Measurements from ENCODE around the gene DARS1. TPM values are rescaled to one million over a fixed set of nuclear protein-coding genes. Genes with fewer than 3 reads are reported as not detected.
"Not testable (repeated sequence)": the region's sequence is repeated elsewhere in the genome, so short reads cannot be mapped to it uniquely, and the experiment has no call there.

Gene DARS1
- total RNA-seq, 1 experiment from 2014 or later: 57.5 TPM

- TF ChIP-seq CTCF (IDR thresholded peaks at IDR 0.05; ENCODE audit: unreplicated experiment): no peak
- H3K27me3 Mint-ChIP-seq (ENCODE audit: unreplicated experiment): no peaks in the 10 kb centered on the region
- no peaks in the 10 kb centered on the region for H3K4me1 Mint-ChIP-seq (ENCODE audit: low read depth, unreplicated experiment)
- CTCF ChIA-PET: interaction anchor here (0.5 kb wide), 1 partner anchor 97 kb away, joined by 4 read pairs; no protein-coding TSS in a partner anchor
- BruUV-seq (replicated peaks): no TSS peak
- H3K4me3 Mint-ChIP-seq (ENCODE audit: low read depth, unreplicated experiment): no peak overlapping the region
- H3K36me3 Mint-ChIP-seq (ENCODE audit: insufficient read depth, unreplicated experiment): peaks cover 4% of the 10 kb centered on the region
- intact Hi-C loops (cut with micrococcal nuclease; ENCODE audit: unreplicated experiment): no loop called here
- no peak overlapping the region for H3K27ac Mint-ChIP-seq (ENCODE audit: unreplicated experiment)
- no peaks in the 10 kb centered on the region for H3K9me3 Mint-ChIP-seq (ENCODE audit: low read depth, unreplicated experiment)
- DNase-seq: no peak
These were observed 103.0 kb downstream of the DARS1 start for GRCh38 chr2:135882415-135882814.

- CTCF ChIA-PET; H3K27me3 Mint-ChIP-seq (ENCODE audit: unreplicated experiment); intact Hi-C loops (cut with micrococcal nuclease; ENCODE audit: unreplicated experiment); BruUV-seq (replicated peaks); DNase-seq; H3K9me3 Mint-ChIP-seq (ENCODE audit: low read depth, unreplicated experiment): not testable (repeated sequence)
- Mint-ChIP-seq H3K4me3 (ENCODE audit: low read depth, unreplicated experiment) (peak overlapping the region; percentile 90), H3K36me3 (ENCODE audit: insufficient read depth, unreplicated experiment) (peaks cover 28% of the 10 kb centered on the region), H3K4me1 (ENCODE audit: low read depth, unreplicated experiment) (peaks cover 32% of the 10 kb centered on the region), H3K27ac (ENCODE audit: unreplicated experiment) (peak overlapping the region; percentile 90)
These were observed 108.7 kb downstream of the DARS1 start for GRCh38 chr2:135876770-135877169.

GRCh38 chr2:135876066-135876711, 109.2 kb downstream of the DARS1 start, which contains the start of gene MCM6:
TSS of gene MCM6 (minus strand) at chr2:135876443. CDS start at chr2:135876365, 78 bp downstream.
- H3K4me3 Mint-ChIP-seq (ENCODE audit: low read depth, unreplicated experiment): peak within 1 kb of the TSS; percentile 90
- H3K4me1 Mint-ChIP-seq (ENCODE audit: low read depth, unreplicated experiment): peaks cover 32% of the 10 kb centered on the region
- CTCF ChIA-PET: interaction anchor here (0.6 kb wide), 1 partner anchor 145 kb away, joined by 4 read pairs; no protein-coding TSS in a partner anchor
- H3K9me3 Mint-ChIP-seq (ENCODE audit: low read depth, unreplicated experiment): no peaks in the 10 kb centered on the region
- H3K27me3 Mint-ChIP-seq (ENCODE audit: unreplicated experiment): no peaks in the 10 kb centered on the region
- no TSS peak for BruUV-seq (replicated peaks)
- H3K36me3 Mint-ChIP-seq (ENCODE audit: insufficient read depth, unreplicated experiment): peaks cover 28% of the 10 kb centered on the region
- intact Hi-C loops (cut with micrococcal nuclease; ENCODE audit: unreplicated experiment): no loop called here
- TF ChIP-seq CTCF (IDR thresholded peaks at IDR 0.05; ENCODE audit: unreplicated experiment): no peak
- peak within 1 kb of the TSS; percentile 90 for H3K27ac Mint-ChIP-seq (ENCODE audit: unreplicated experiment)
- DNase-seq: peak; percentile 96

- Mint-ChIP-seq H3K36me3 (ENCODE audit: insufficient read depth, unreplicated experiment) (peaks cover 28% of the 10 kb centered on the region), H3K4me3 (ENCODE audit: low read depth, unreplicated experiment) (peak overlapping the region; percentile 90), H3K27ac (ENCODE audit: unreplicated experiment) (peak overlapping the region; percentile 50), H3K27me3 (ENCODE audit: unreplicated experiment) (no peaks in the 10 kb centered on the region), H3K4me1 (ENCODE audit: low read depth, unreplicated experiment) (peaks cover 32% of the 10 kb centered on the region), H3K9me3 (ENCODE audit: low read depth, unreplicated experiment) (no peaks in the 10 kb centered on the region)
- CTCF ChIA-PET: interaction anchor here (0.6 kb wide), 1 partner anchor 144 kb away, joined by 4 read pairs; no protein-coding TSS in a partner anchor
- intact Hi-C loops (cut with micrococcal nuclease; ENCODE audit: unreplicated experiment): no loop called here
- TF ChIP-seq CTCF (IDR thresholded peaks at IDR 0.05; ENCODE audit: unreplicated experiment): no peak
- DNase-seq: peak; percentile 50
- no TSS peak for BruUV-seq (replicated peaks)
These were observed 109.8 kb downstream of the DARS1 start for GRCh38 chr2:135875491-135876065.
